ENCODE measurements around the gene PHLPP2. TPM values are rescaled to one million over a fixed set of nuclear protein-coding genes. Genes with fewer than 3 reads are reported as not detected.

PHLPP2 gene
- total RNA-seq, 4 donors from 2014 or later = 0.49 to 5.7 (median 1.7) TPM

- no peaks in the 10 kb centered on the region for H3K27me3 ChIP-seq
- no peak overlapping the region for H3K4me3 ChIP-seq
- no peak overlapping the region for H3K27ac ChIP-seq
- intact Hi-C loops (cut with DNase I) = no loop called here
- no peaks in the 10 kb centered on the region for H3K9me3 ChIP-seq
- WGBS, 2 donors = 72 to 76% methylated on average over 8 of the region's 8 CpGs
- TF ChIP-seq POLR2A (IDR thresholded peaks at IDR 0.05) = no peak
- no peak for TF ChIP-seq CTCF (IDR thresholded peaks at IDR 0.05)
- peaks cover 0 to 23% (median 7%) of the 10 kb centered on the region in 3 donors for H3K4me1 ChIP-seq
- peaks cover 8 to 36% (median 12%) of the 10 kb centered on the region in 3 donors for H3K36me3 ChIP-seq
- DNase-seq = no peak
These were observed 3.2 kb upstream of the PHLPP2 start for GRCh38 chr16:71727551-71728324.

- H3K27ac ChIP-seq = peak overlapping the region in 2 of 4 donors; percentile 17
- peaks cover 0 to 31% (median 7%) of the 10 kb centered on the region in 3 donors for H3K4me1 ChIP-seq
- 54 to 67% methylated on average over 4 of the region's 4 CpGs for WGBS, 2 donors
- H3K9me3 ChIP-seq = no peaks in the 10 kb centered on the region
- no peak overlapping the region for H3K4me3 ChIP-seq
- H3K27me3 ChIP-seq = no peaks in the 10 kb centered on the region
- peaks cover 0 to 26% (median 2%) of the 10 kb centered on the region in 3 donors for H3K36me3 ChIP-seq
- intact Hi-C loops (cut with DNase I) = no loop called here
- TF ChIP-seq POLR2A (IDR thresholded peaks at IDR 0.05) (no peak), CTCF (IDR thresholded peaks at IDR 0.05) (no peak)
- no peak for DNase-seq
These were observed 2.2 kb upstream of the PHLPP2 start for GRCh38 chr16:71726476-71727315.

- Histone ChIP-seq H3K4me3 (peak overlapping the region; percentile 67 to 95 (median 78)), H3K36me3 (no peaks in the 10 kb centered on the region), H3K9me3 (no peaks in the 10 kb centered on the region), H3K4me1 (peaks cover 0 to 31% (median 7%) of the 10 kb centered on the region in 3 donors), H3K27me3 (no peaks in the 10 kb centered on the region), H3K27ac (peak overlapping the region; percentile 73 to 97 (median 88))
- intact Hi-C loops (cut with DNase I) = no loop called here
- no peak for DNase-seq
- peak in 1 of 6 experiments; percentile 10 for TF ChIP-seq CTCF (IDR thresholded peaks at IDR 0.05)
- TF ChIP-seq POLR2A (IDR thresholded peaks at IDR 0.05) = peak in 2 of 4 donors; percentile 33 to 59
- 0% methylated on average over 7 of the region's 104 CpGs for WGBS, 2 donors
These were observed 773 bp downstream of the PHLPP2 start for GRCh38 chr16:71723537-71724319.

- Histone ChIP-seq H3K36me3 (no peaks in the 10 kb centered on the region), H3K27ac (peak overlapping the region; percentile 73 to 97 (median 88)), H3K9me3 (no peaks in the 10 kb centered on the region), H3K4me3 (peak overlapping the region; percentile 67 to 95 (median 78)), H3K4me1 (peaks cover 0 to 31% (median 7%) of the 10 kb centered on the region in 3 donors), H3K27me3 (no peaks in the 10 kb centered on the region)
- 0 to 1% methylated on average over 11 to 12 of the region's 59 CpGs for WGBS, 2 donors
- no peak for DNase-seq
- intact Hi-C loops (cut with DNase I) = no loop called here
- TF ChIP-seq POLR2A (IDR thresholded peaks at IDR 0.05) (peak in 1 of 4 donors; percentile 8), CTCF (IDR thresholded peaks at IDR 0.05) (no peak)
These were observed 1.5 kb downstream of the PHLPP2 start for GRCh38 chr16:71722801-71723536.

Data from esophagus squamous epithelium (tissue), 5 donors.